HG02938 (cell line): ENCODE measurements around the gene EXOSC6.
"Not testable (repeated sequence)": the region's sequence is repeated elsewhere in the genome, so short reads cannot be mapped to it uniquely, and the experiment has no call there.

Experiments used
- ATAC-seq: cut with Tn5 transposase; IDR thresholded peaks from one replicate; pipeline ENCODE4 v1.9.1; 2021; ENCODE audit warnings: mild to moderate bottlenecking, moderate library complexity; ENCODE audit not compliant: unreplicated experiment

EXOSC6 gene

GRCh38 chr16:70251629-70252354, at the start of gene EXOSC6:
TSS of gene EXOSC6 (minus strand) at chr16:70251940. CDS start at chr16:70251900, 40 bp downstream.
- ATAC-seq = peak; percentile 85

GRCh38 chr16:70301121-70301520, 49.4 kb upstream of the EXOSC6 start:
- ATAC-seq = no peak

- ATAC-seq = peak; percentile 70
Observed at GRCh38 chr16:70298988-70299938, 47.5 kb upstream of the EXOSC6 start, which contains the start of gene DDX19B. TSS of gene DDX19B (plus strand) at chr16:70299186. CDS start at chr16:70299298, 112 bp downstream.

GRCh38 chr16:70295634-70296033, 43.9 kb upstream of the EXOSC6 start:
- ATAC-seq = no peak

GRCh38 chr16:70294385-70295025, 42.8 kb upstream of the EXOSC6 start:
- no peak for ATAC-seq

GRCh38 chr16:70292148-70292547, 40.4 kb upstream of the EXOSC6 start:
- ATAC-seq = not testable (repeated sequence)

- no peak for ATAC-seq
Observed at GRCh38 chr16:70290949-70291519, 39.3 kb upstream of the EXOSC6 start.

GRCh38 chr16:70289229-70290094, 37.7 kb upstream of the EXOSC6 start, which contains the start of gene AARS1:
TSS of gene AARS1 (minus strand) at chr16:70289506. CDS start at chr16:70282763, 6,743 bp downstream.
- peak; percentile 99 for ATAC-seq

- ATAC-seq = not testable (repeated sequence)
Observed at GRCh38 chr16:70287304-70287971, 35.7 kb upstream of the EXOSC6 start.

- no peak for ATAC-seq
Observed at GRCh38 chr16:70276392-70276791, 24.7 kb upstream of the EXOSC6 start.

GRCh38 chr16:70271696-70272095, 20.0 kb upstream of the EXOSC6 start:
- ATAC-seq = no peak

GRCh38 chr16:70270176-70270575, 18.4 kb upstream of the EXOSC6 start:
- no peak for ATAC-seq

GRCh38 chr16:70269471-70269870, 17.7 kb upstream of the EXOSC6 start:
- no peak for ATAC-seq

GRCh38 chr16:70267922-70268321, 16.2 kb upstream of the EXOSC6 start:
- ATAC-seq = not testable (repeated sequence)

GRCh38 chr16:70267516-70267915, 15.8 kb upstream of the EXOSC6 start:
- no peak for ATAC-seq

- not testable (repeated sequence) for ATAC-seq
Observed at GRCh38 chr16:70259903-70260302, 8.2 kb upstream of the EXOSC6 start.

GRCh38 chr16:70258946-70259345, 7.2 kb upstream of the EXOSC6 start:
- no peak for ATAC-seq

GRCh38 chr16:70258065-70258464, 6.3 kb upstream of the EXOSC6 start:
- ATAC-seq = no peak

- no peak for ATAC-seq
Observed at GRCh38 chr16:70257391-70257790, 5.7 kb upstream of the EXOSC6 start.
